H1 (cell line): ENCODE data around the gene ARHGAP26. TPM values are rescaled to one million over a fixed set of nuclear protein-coding genes. Genes with fewer than 3 reads are reported as not detected.

Experiments used
- CTCF ChIA-PET: fragments of 300-600 bp; sonication (Branson Sonifier 250); formaldehyde crosslinking; loops from one replicate; lab custom pipeline; 2021; ENCODE audit not compliant: partially characterized antibody; lab: Charles Lee
- POLR2A ChIA-PET: fragments of 300-600 bp; sonication (Branson Sonifier 250); formaldehyde crosslinking; loops from one replicate; lab custom pipeline; 2021; ENCODE audit warnings: inconsistent platforms; ENCODE audit not compliant: partially characterized antibody; lab: Charles Lee
- DNase-seq, 2 experiments: peaks; one replicate each; pipeline versions ENCODE4 v3.0.0 to v3.0.0-alpha.2; 2010 to 2022; ENCODE audit warnings: low spot score in 2 of 2, low read depth in 1 of 2, mixed read lengths in 1 of 2
- FAIRE-seq: peaks from 2 replicates; lab custom pipeline; 2011; peaks lifted over from hg19 to GRCh38; lab: Jason Lieb, UNC
- H2AFZ ChIP-seq: 2 replicates; pipeline ENCODE4 v1.8.1; 2012; ENCODE audit warnings: low read length, inconsistent platforms
- H2AK5ac ChIP-seq: 2 replicates; pipeline ENCODE4 v1.6.1; 2013; ENCODE audit warnings: low read depth, low read length
- H2BK120ac ChIP-seq: replicated peaks from 2 replicates; pipeline ENCODE3; 2013; ENCODE audit warnings: low read depth, low read length, inconsistent platforms
- H2BK12ac ChIP-seq: 2 replicates; pipeline ENCODE4 v1.6.1; 2013; ENCODE audit warnings: low read depth, low read length
- H2BK15ac ChIP-seq: 2 replicates; pipeline ENCODE4 v1.6.1; 2013; ENCODE audit warnings: low read length
- H2BK20ac ChIP-seq: 2 replicates; pipeline ENCODE4 v1.6.1; 2013; ENCODE audit warnings: low read length
- H2BK5ac ChIP-seq: 2 replicates; pipeline ENCODE4 v1.6.1; 2013; ENCODE audit warnings: low read depth, low read length
- H3K14ac ChIP-seq: 2 replicates; pipeline ENCODE4 v1.6.1; 2013; ENCODE audit warnings: inconsistent platforms; ENCODE audit not compliant: insufficient read length
- H3K18ac ChIP-seq: 2 replicates; pipeline ENCODE4 v1.6.1; 2013; ENCODE audit warnings: low read length; ENCODE audit errors: extremely low read depth
- H3K23ac ChIP-seq: 2 replicates; pipeline ENCODE4 v1.6.1; 2013; ENCODE audit warnings: inconsistent platforms; ENCODE audit not compliant: insufficient read length
- H3K23me2 ChIP-seq: 2 replicates; pipeline ENCODE4 v1.6.1; 2013; ENCODE audit warnings: low read depth, low read length
- H3K27ac ChIP-seq: 2 replicates; pipeline ENCODE4 v1.6.1; 2011; ENCODE audit warnings: low read depth, low read length, inconsistent platforms
- H3K27me3 ChIP-seq, 4 experiments: replicated peaks in 1 of 4; 1 replicate in 1 of 4; 2 replicates in 3 of 4; pipeline versions ENCODE4 v1.6.1 to v1.8.1; 2011 to 2013; ENCODE audit warnings: low read length in 3 of 4, mild to moderate bottlenecking in 3 of 4, inconsistent platforms in 2 of 4, mixed read lengths in 2 of 4, moderate library complexity in 1 of 4; ENCODE audit not compliant: control insufficient read depth in 3 of 4, insufficient read depth in 3 of 4; ENCODE audit errors: extremely low read depth in 1 of 4
- H3K36me3 ChIP-seq, 4 experiments: 2 replicates each; pipeline versions ENCODE4 v1.6.1 to v1.8.1; 2011 to 2013; ENCODE audit warnings: mild to moderate bottlenecking in 4 of 4, low read length in 3 of 4, moderate library complexity in 2 of 4, control low read depth in 1 of 4, inconsistent platforms in 1 of 4; ENCODE audit not compliant: insufficient read depth in 4 of 4, control insufficient read depth in 2 of 4
- H3K4ac ChIP-seq: replicated peaks from 2 replicates; pipeline ENCODE3; 2013; ENCODE audit warnings: low read length, low read depth, mixed read lengths, inconsistent platforms; ENCODE audit not compliant: insufficient read length
- H3K4me1 ChIP-seq, 4 experiments: replicated peaks in 1 of 4; 1 replicate in 1 of 4; 2 replicates in 3 of 4; pipeline versions ENCODE4 v1.6.1 to v1.8.1; 2011 to 2013; ENCODE audit warnings: low read length in 3 of 4, inconsistent platforms in 2 of 4, mixed read lengths in 1 of 4; ENCODE audit not compliant: insufficient read depth in 4 of 4, control insufficient read depth in 3 of 4
- H3K4me2 ChIP-seq, 2 experiments: 2 replicates each; pipeline versions ENCODE4 v1.6.1 to v1.8.1; 2011 to 2013; ENCODE audit warnings: low read depth in 2 of 2, low read length in 2 of 2, control low read depth in 1 of 2, inconsistent platforms in 1 of 2, mild to moderate bottlenecking in 1 of 2; ENCODE audit not compliant: insufficient read depth in 1 of 2
- H3K4me3 ChIP-seq, 4 experiments: fragments of 200-600, 300-600 bp in 1 of 4; sonication (generic), shearing (Covaris generic), sonication (Bioruptor Twin) in 1 of 4; 2 replicates each; pipeline versions ENCODE4 v1.5.1 to v1.8.1; 2011 to 2016; ENCODE audit warnings: low read length in 4 of 4, low read depth in 3 of 4, control low read depth in 2 of 4, inconsistent platforms in 2 of 4, mild to moderate bottlenecking in 2 of 4, mixed read lengths in 1 of 4, moderate library complexity in 1 of 4; ENCODE audit not compliant: insufficient read depth in 2 of 4; ENCODE audit errors: extremely low read depth in 1 of 4
- H3K56ac ChIP-seq: replicated peaks from 2 replicates; pipeline ENCODE3; 2013; ENCODE audit warnings: low read depth, mild to moderate bottlenecking, mixed read lengths, low read length, inconsistent platforms; ENCODE audit not compliant: insufficient read length
- H3K79me1 ChIP-seq: 2 replicates; pipeline ENCODE4 v1.6.1; 2013; ENCODE audit warnings: low read depth, low read length, control low read depth
- H3K79me2 ChIP-seq, 2 experiments: 2 replicates each; pipeline versions ENCODE4 v1.6.1 to v1.8.1; 2012 to 2013; ENCODE audit warnings: low read length in 2 of 2, mild to moderate bottlenecking in 2 of 2, inconsistent platforms in 1 of 2; ENCODE audit not compliant: insufficient read depth in 2 of 2, control insufficient read depth in 1 of 2
- H3K9ac ChIP-seq, 4 experiments: replicated peaks in 1 of 4; 1 replicate in 1 of 4; 2 replicates in 3 of 4; pipeline versions ENCODE4 v1.6.1 to v1.8.1; 2011 to 2013; ENCODE audit warnings: low read depth in 3 of 4, low read length in 3 of 4, control low read depth in 2 of 4, mild to moderate bottlenecking in 2 of 4, moderate library complexity in 2 of 4, inconsistent platforms in 1 of 4; ENCODE audit errors: extremely low read depth in 1 of 4
- H3K9me3 ChIP-seq, 2 experiments: 2 replicates each; pipeline versions ENCODE4 v1.6.1 to v1.8.1; 2012 to 2013; ENCODE audit warnings: mild to moderate bottlenecking in 2 of 2, moderate library complexity in 2 of 2, control low read depth in 1 of 2, inconsistent platforms in 1 of 2, low read depth in 1 of 2, low read length in 1 of 2, mixed read lengths in 1 of 2; ENCODE audit not compliant: insufficient read depth in 2 of 2
- H4K20me1 ChIP-seq, 2 experiments: replicated peaks in 1 of 2; 2 replicates each; pipeline versions ENCODE3 to v1.8.1; 2011 to 2013; ENCODE audit warnings: inconsistent platforms in 2 of 2, low read length in 2 of 2, mild to moderate bottlenecking in 1 of 2; ENCODE audit not compliant: insufficient read depth in 2 of 2, control insufficient read depth in 1 of 2
- H4K5ac ChIP-seq: 2 replicates; pipeline ENCODE4 v1.6.1; 2013; ENCODE audit warnings: low read length, low read depth, mixed read lengths, inconsistent platforms; ENCODE audit not compliant: insufficient read length
- H4K8ac ChIP-seq: 2 replicates; pipeline ENCODE4 v1.8.0; 2013; ENCODE audit warnings: mild to moderate bottlenecking, moderate library complexity, low read length, inconsistent platforms; ENCODE audit not compliant: insufficient read depth; ENCODE audit errors: extremely low read depth
- H4K91ac ChIP-seq: replicated peaks from 2 replicates; pipeline ENCODE3; 2013; ENCODE audit warnings: low read length, mixed read lengths, inconsistent platforms; ENCODE audit not compliant: insufficient read length
- CHD1 ChIP-seq: IDR thresholded peaks from 2 replicates; pipeline ENCODE4 v1.6.1; 2012; ENCODE audit warnings: low read depth, low read length, improper control_type of control experiment
- CTBP2 ChIP-seq: IDR thresholded peaks from 2 replicates; pipeline ENCODE4 v1.7.0; 2011; ENCODE audit warnings: borderline replicate concordance, mild to moderate bottlenecking, moderate library complexity, mixed read lengths, low read length; ENCODE audit not compliant: insufficient read depth, insufficient read length
- EGR1 ChIP-seq: IDR thresholded peaks from 2 replicates; pipeline ENCODE4 v1.6.1; 2011; ENCODE audit warnings: low read depth, low read length, borderline replicate concordance
- EP300 ChIP-seq, 2 experiments: IDR thresholded peaks; 1 replicate in 1 of 2; 2 replicates in 1 of 2; pipeline ENCODE4 v1.6.1; 2011 to 2012; ENCODE audit warnings: low read depth in 2 of 2, low read length in 2 of 2, mild to moderate bottlenecking in 2 of 2, borderline replicate concordance in 1 of 2, inconsistent platforms in 1 of 2, moderate library complexity in 1 of 2
- EZH2 ChIP-seq: fragments of 200-600 bp; sonication (generic); IDR thresholded peaks from 2 replicates; pipeline ENCODE4 v1.7.1; 2012; ENCODE audit warnings: low read depth, mild to moderate bottlenecking, moderate library complexity, low read length, inconsistent platforms; ENCODE audit not compliant: severe bottlenecking
- PHF8 ChIP-seq: fragments of 200-600 bp; sonication (generic); conservative IDR thresholded peaks from 2 replicates; pipeline ENCODE4 v1.7.1; 2012; ENCODE audit warnings: low read depth, mild to moderate bottlenecking, inconsistent platforms, low read length, moderate library complexity
- RFX5 ChIP-seq: IDR thresholded peaks from 2 replicates; pipeline ENCODE4 v1.6.1; 2011; ENCODE audit warnings: low read depth, low read length, improper control_type of control experiment, borderline replicate concordance
- RXRA ChIP-seq: IDR thresholded peaks from 2 replicates; pipeline ENCODE4 v1.6.1; 2011; ENCODE audit warnings: low read depth, mild to moderate bottlenecking, low read length, moderate library complexity; ENCODE audit not compliant: insufficient read depth
- SUZ12 ChIP-seq: fragments of 200-600 bp; sonication (generic); IDR thresholded peaks from 2 replicates; pipeline ENCODE4 v1.6.1; 2012; ENCODE audit warnings: mild to moderate bottlenecking, inconsistent platforms, low read length, moderate library complexity, mixed read lengths
- YY1 ChIP-seq: IDR thresholded peaks from 2 replicates; pipeline ENCODE4 v1.6.1; 2011; ENCODE audit warnings: low read depth, mild to moderate bottlenecking, low read length
- WGBS, 2 experiments: shearing (Covaris generic) in 1 of 2; methylation state at CpG; one replicate each; pipeline versions ENCODE4 v1.1.6 to v1.1.7; 2013 to 2015; ENCODE audit warnings: low lambda C conversion rate in 2 of 2, mixed read lengths in 2 of 2, inconsistent platforms in 1 of 2, low coverage in 1 of 2, missing lambda C conversion rate in 1 of 2; ENCODE audit not compliant: insufficient replicate concordance in 2 of 2, insufficient coverage in 1 of 2, insufficient read length in 1 of 2; ENCODE audit errors: extremely low coverage in 1 of 2, missing lambda C conversion rate in 1 of 2; 5-methylcytosine and 5-hydroxymethylcytosine counted together
- polyA plus RNA-seq, 7 experiments: library from polyadenylated mRNA; depleted of rRNA in 3 of 7; stranded (reverse) in 5 of 7; unstranded in 2 of 7; fragments of >200 nt in 5 of 7; fragments of 200-250 nt in 2 of 7; gene quantifications; 1 replicate in 5 of 7; 2 replicates in 1 of 7; 4 replicates in 1 of 7; pipeline versions ENCODE4 v1.2.1 to v1.2.3, GENCODE V29; 2011 to 2013; ENCODE audit warnings: missing spikeins in 2 of 7, mixed read lengths in 2 of 7
- total RNA-seq: library from RNA; stranded (reverse); fragmentation: NEBNext Ultra II Directional; extraction: Animal tissue kit (Norgen Biotek cat#: 25700); gene quantifications from 2 replicates; pipeline ENCODE4 v1.2.1, GENCODE V29; 2021
- TF ChIP-seq, protein P1 (sequence below): IDR thresholded peaks from 2 replicates; pipeline ENCODE4 v1.6.1; 2012; ENCODE audit warnings: low read length, inconsistent platforms

ARHGAP26 gene
- total and polyA plus RNA-seq, 2 of the 8 experiments (the other 6 are each of a cell fraction or from before 2014, with no cell fraction given), result 7.1 to 24.8 TPM

DNA sequence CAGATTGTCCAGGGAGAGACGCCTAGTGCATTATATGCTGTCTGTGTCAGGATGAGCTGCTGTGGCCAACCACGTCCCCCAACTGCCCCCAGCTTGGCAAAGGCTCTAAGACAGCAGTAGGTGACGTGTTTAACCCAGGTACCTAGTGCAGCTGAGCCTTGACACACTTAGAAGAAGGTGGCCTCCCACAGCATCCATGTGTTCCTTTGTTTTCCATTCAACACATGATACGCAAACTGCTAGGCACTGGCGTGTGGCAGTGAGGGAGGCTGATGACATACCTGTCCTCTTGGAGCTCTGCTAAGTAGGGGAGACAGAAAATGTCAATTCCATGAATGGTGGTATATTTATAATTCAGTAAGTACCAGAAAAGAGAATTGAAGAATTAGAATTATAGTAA lies 341.6 kb downstream of the ARHGAP26 start:
- Histone ChIP-seq H3K14ac (no peak overlapping the region), H3K9me3 (no peaks in the 10 kb centered on the region), H3K79me1 (no peaks in the 10 kb centered on the region; the same call in 1 of the 2 replicates), H3K27ac (no peak overlapping the region), H3K4me1 (peaks cover 3 to 16% (median 3%) of the 10 kb centered on the region in 4 experiments; a peak in 6 of 7 replicates), H2BK15ac (peak overlapping the region; percentile 20; the same call in 1 of the 2 replicates), H3K36me3 (no peaks in the 10 kb centered on the region), H2AK5ac (peak overlapping the region; percentile 60; the same call in 1 of the 2 replicates), H2BK5ac (no peak overlapping the region), H2BK120ac (no peak overlapping the region), H3K4ac (no peak overlapping the region), H3K23ac (no peak overlapping the region), H4K5ac (no peak overlapping the region), H3K18ac (peak overlapping the region; percentile 76), H2BK20ac (peak overlapping the region; percentile 62; the same call in 1 of the 2 replicates), H2AFZ (no peak overlapping the region)
- 92% methylated on average over 5 of the region's 5 CpGs; no CpG with 5 or more reads in 1 of the 2 experiments for WGBS, 2 experiments
- POLR2A ChIA-PET, result no interaction called here
- TF ChIP-seq, protein P1, sequence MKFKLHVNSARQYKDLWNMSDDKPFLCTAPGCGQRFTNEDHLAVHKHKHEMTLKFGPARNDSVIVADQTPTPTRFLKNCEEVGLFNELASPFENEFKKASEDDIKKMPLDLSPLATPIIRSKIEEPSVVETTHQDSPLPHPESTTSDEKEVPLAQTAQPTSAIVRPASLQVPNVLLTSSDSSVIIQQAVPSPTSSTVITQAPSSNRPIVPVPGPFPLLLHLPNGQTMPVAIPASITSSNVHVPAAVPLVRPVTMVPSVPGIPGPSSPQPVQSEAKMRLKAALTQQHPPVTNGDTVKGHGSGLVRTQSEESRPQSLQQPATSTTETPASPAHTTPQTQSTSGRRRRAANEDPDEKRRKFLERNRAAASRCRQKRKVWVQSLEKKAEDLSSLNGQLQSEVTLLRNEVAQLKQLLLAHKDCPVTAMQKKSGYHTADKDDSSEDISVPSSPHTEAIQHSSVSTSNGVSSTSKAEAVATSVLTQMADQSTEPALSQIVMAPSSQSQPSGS, result no peak
- TF ChIP-seq EZH2 (no peak), CHD1 (no peak), EGR1 (no peak), CTBP2 (no peak), PHF8 (no peak), YY1 (no peak), EP300 (IDR thresholded peaks at IDR 0.05; ENCODE audit: borderline replicate concordance in 1 of 2, low read depth in 2 of 2, low read length in 2 of 2) (no peak), RFX5 (no peak), SUZ12 (no peak), RXRA (no peak)
- TF ChIP-seq, all 59 proteins: peak for 0
- DNase-seq (no peak), FAIRE-seq (no peak)
- Histone ChIP-seq H3K9ac (no peak overlapping the region), H3K4me3 (no peak overlapping the region), H2BK12ac (0 out of 2 replicates have a peak overlapping the region, but pooled peaks have one; percentile 85), H3K56ac (no peak overlapping the region), H3K27me3 (no peaks in the 10 kb centered on the region), H4K8ac (no peak overlapping the region), H3K79me2 (no peaks in the 10 kb centered on the region), H4K91ac (peak overlapping the region; percentile 79), H4K20me1 (no peaks in the 10 kb centered on the region), H3K4me2 (no peak overlapping the region), H3K23me2 (no peaks in the 10 kb centered on the region)
- CTCF ChIA-PET, result interaction anchor here (0.6 to 2.1 kb wide), 6 partner anchors 12 to 576 kb away, joined by 3 to 8 read pairs (median 4); no protein-coding TSS in a partner anchor
